ENCODE measurements around the gene ZDHHC7.

DNA sequence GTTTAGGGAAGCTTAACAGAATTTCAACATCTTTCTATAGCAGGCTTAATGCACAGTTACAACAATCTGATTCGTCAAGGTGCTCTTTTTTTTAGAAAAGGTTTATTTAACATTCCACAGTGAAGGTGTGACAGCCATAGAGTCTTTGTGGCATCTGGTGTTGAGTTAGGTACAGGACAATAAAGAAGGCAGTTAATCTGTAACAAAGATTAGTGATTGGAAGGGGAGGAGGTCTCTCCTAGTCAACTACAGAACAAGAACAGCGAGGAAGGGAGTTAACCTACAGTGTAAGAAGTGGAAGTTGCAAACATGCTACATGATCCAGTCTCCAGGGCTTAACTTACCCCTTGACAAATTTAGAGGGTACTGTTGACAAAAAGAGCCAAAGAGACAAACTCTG is 3.0 kb upstream of the ZDHHC7 start:
- TF ChIP-seq POLR2A (IDR thresholded peaks at IDR 0.05): no peak
- TF ChIP-seq, protein P1, sequence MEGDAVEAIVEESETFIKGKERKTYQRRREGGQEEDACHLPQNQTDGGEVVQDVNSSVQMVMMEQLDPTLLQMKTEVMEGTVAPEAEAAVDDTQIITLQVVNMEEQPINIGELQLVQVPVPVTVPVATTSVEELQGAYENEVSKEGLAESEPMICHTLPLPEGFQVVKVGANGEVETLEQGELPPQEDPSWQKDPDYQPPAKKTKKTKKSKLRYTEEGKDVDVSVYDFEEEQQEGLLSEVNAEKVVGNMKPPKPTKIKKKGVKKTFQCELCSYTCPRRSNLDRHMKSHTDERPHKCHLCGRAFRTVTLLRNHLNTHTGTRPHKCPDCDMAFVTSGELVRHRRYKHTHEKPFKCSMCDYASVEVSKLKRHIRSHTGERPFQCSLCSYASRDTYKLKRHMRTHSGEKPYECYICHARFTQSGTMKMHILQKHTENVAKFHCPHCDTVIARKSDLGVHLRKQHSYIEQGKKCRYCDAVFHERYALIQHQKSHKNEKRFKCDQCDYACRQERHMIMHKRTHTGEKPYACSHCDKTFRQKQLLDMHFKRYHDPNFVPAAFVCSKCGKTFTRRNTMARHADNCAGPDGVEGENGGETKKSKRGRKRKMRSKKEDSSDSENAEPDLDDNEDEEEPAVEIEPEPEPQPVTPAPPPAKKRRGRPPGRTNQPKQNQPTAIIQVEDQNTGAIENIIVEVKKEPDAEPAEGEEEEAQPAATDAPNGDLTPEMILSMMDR (IDR thresholded peaks at IDR 0.05): no peak
- TF ChIP-seq POLR2AphosphoS5 (IDR thresholded peaks at IDR 0.05): no peak
